Right atrium auricular region (tissue), 2 donors: ENCODE measurements around the gene DGKG. TPM values are rescaled to one million over a fixed set of nuclear protein-coding genes. Genes with fewer than 3 reads are reported as not detected.

Experiments
- DNase-seq: peaks from one replicate; pipeline ENCODE4 v3.0.0-alpha.2; 2019; ENCODE audit warnings: low spot score
- H3K27ac ChIP-seq, 2 donors: fragments of 200-600 bp; sonication (generic); 1 replicate in 1 of 2; 2 replicates in 1 of 2; pipeline ENCODE4 v1.5.1; 2016 to 2019
- H3K27me3 ChIP-seq, 2 donors: fragments of 200-600 bp; sonication (generic); one replicate each; pipeline versions ENCODE4 v1.5.1 to v1.6.0; 2017 to 2019
- H3K36me3 ChIP-seq: fragments of 200-600 bp; sonication (generic); one replicate; pipeline ENCODE4 v1.5.1; 2016
- H3K4me1 ChIP-seq, 2 donors: fragments of 200-600 bp; sonication (generic); one replicate each; pipeline versions ENCODE4 v1.5.1 to v1.6.0; 2017 to 2019
- H3K4me3 ChIP-seq, 2 donors: fragments of 200-600 bp; sonication (generic); 1 replicate in 1 of 2; 2 replicates in 1 of 2; pipeline ENCODE4 v1.5.1; 2017 to 2019; ENCODE audit warnings: mild to moderate bottlenecking in 1 of 2, moderate library complexity in 1 of 2
- H3K9me3 ChIP-seq, 2 donors: fragments of 200-600 bp; sonication (generic); one replicate each; pipeline ENCODE4 v1.5.1; 2019
- total RNA-seq, 2 donors: library from RNA; depleted of rRNA; stranded (reverse); fragments of >200 nt; gene quantifications; one replicate each; pipeline ENCODE4 v1.1.0, GENCODE V29; 2016
- TF ChIP-seq, protein P1 (sequence below), 2 donors: fragments of 200-600 bp; sonication (generic); IDR thresholded peaks; one replicate each; pipeline ENCODE4 v1.5.1; 2019; ENCODE audit warnings: antibody characterized with exemption in 2 of 2

The DGKG gene
- total RNA-seq, result 10 to 100 TPM; 25.1 to 27.4 TPM

DNA sequence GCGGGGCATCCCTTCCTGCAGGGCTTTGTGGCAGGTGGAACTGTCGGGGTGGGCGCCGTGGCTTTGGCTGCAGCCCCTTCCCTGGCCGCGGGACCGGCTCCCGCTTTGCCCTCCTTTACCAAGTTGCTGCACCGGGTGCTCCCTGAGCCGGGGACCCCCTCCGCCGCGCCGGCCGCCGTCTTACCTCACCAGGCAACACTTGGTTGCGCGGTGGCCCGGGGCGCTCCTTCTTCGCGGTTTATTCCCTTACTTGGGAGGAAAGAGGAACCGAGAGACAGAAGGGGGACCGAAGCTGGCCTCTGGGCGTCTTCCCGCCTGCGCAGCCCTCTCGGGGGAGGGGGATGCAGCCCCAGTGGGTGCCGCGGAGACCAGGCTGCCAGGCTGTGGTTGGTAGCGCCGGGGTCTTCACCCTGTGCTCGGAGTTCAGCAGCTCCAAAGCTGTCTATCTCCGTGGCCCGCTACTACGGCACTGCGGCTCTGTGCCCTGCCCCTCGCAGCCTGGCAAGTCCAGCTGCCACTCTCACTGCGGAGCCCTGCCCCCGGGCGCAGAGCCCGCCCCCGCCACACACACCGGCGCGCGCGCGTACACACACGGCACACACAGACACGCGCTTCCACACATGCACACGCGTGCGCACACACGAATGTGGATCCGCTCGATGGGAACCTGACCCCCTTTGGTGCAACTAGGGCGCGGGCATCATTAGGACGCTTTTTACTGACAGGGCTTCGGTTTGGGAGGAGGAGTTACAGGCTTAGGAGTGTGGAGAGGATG is at the start of gene DGKG:
Gene DGKG, minus strand, starts transcription at position 473 of the 775 bp plus-strand sequence. CDS start 41,775 bp downstream, outside the sequence.
- TF ChIP-seq, protein P1, sequence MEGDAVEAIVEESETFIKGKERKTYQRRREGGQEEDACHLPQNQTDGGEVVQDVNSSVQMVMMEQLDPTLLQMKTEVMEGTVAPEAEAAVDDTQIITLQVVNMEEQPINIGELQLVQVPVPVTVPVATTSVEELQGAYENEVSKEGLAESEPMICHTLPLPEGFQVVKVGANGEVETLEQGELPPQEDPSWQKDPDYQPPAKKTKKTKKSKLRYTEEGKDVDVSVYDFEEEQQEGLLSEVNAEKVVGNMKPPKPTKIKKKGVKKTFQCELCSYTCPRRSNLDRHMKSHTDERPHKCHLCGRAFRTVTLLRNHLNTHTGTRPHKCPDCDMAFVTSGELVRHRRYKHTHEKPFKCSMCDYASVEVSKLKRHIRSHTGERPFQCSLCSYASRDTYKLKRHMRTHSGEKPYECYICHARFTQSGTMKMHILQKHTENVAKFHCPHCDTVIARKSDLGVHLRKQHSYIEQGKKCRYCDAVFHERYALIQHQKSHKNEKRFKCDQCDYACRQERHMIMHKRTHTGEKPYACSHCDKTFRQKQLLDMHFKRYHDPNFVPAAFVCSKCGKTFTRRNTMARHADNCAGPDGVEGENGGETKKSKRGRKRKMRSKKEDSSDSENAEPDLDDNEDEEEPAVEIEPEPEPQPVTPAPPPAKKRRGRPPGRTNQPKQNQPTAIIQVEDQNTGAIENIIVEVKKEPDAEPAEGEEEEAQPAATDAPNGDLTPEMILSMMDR (IDR thresholded peaks at IDR 0.05), result no peak
- H3K27me3 ChIP-seq, result no peaks in the 10 kb centered on the region
- DNase-seq, result peak; percentile 58
- peak within 1 kb of the TSS; percentile 64 to 86 for H3K27ac ChIP-seq
- peak within 1 kb of the TSS; percentile 62 to 77 for H3K4me3 ChIP-seq
- H3K4me1 ChIP-seq, result peaks cover 0 to 46% of the 10 kb centered on the region in 2 donors
- no peaks in the 10 kb centered on the region for H3K9me3 ChIP-seq
- no peaks in the 10 kb centered on the region for H3K36me3 ChIP-seq

DNA sequence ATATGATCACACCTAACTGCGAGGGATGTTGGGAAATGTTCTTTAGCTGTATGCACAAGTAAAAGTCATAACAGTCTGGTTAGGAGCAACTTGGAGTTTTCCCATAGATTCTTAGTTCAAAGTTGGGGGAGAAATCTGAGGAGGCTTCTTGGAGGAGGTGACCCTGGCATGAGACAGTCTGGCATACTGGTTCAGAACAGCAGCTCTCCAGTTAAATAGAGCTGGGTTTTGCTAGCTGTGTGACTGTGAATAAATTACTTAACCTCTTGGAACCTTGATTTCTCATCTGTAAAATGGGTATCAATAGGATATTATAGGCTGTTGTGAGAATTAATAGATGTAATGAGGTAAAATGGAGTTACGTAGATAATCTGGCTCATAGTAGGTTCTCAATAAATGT is 49.1 kb upstream of the DGKG start:
- Histone ChIP-seq H3K4me1 (peaks cover 0 to 33% of the 10 kb centered on the region in 2 donors), H3K36me3 (no peaks in the 10 kb centered on the region), H3K27ac (no peak overlapping the region), H3K27me3 (no peaks in the 10 kb centered on the region), H3K4me3 (no peak overlapping the region), H3K9me3 (no peaks in the 10 kb centered on the region)
- TF ChIP-seq, protein P1 (IDR thresholded peaks at IDR 0.05), result no peak
- no peak for DNase-seq

DNA sequence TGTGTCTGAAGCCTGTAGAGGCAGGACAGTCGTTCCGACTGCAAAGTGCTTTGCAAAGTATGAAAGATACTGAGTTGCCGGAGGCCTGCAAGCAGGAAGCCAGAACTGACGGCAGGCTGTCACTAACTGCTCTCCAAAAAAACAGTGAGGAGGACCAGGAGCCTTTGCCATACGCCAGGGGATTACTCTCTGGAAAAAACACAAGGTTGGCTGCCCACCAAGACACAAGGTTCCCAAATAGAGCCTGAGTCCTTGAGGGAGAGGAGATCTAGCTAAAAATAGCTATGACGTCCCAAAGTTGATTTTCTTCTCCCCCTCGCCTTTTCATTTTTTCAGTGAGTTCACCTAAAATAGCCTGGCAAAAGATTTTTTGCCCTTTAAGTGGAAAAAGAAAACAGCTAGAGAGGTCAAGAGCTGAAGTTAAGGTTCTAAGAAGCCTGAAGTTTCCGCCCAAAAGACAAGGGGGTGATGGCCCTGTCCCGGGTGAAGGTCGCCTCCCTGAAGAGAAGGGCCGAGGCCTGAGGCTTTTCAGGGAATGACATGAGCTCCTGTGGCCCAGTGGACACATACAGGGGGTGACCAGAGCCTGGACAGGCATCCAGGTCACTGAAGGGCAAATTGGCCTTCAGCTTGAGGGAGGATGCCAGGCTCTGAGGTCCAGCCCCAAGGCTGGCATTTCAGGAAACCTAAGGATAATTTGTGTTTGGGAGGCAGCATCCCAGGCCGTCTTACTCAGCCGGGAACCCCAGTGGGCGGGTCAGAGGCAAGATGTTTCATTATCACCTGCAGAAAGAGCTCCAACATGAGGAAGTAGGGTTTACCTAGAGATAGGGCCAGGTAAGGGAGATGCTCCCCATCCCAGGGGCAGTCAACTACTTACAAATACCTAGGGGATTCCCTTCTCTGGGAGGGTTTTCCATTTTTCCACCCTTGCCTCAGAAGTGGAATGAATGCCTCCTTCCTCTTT is 44.9 kb upstream of the DGKG start:
- H3K4me1 ChIP-seq, result peaks cover 0 to 22% of the 10 kb centered on the region in 2 donors
- no peaks in the 10 kb centered on the region for H3K36me3 ChIP-seq
- no peak for DNase-seq
- H3K27ac ChIP-seq, result peak overlapping the region; percentile 83 to 89
- H3K9me3 ChIP-seq, result no peaks in the 10 kb centered on the region
- TF ChIP-seq, protein P1 (IDR thresholded peaks at IDR 0.05), result no peak
- H3K4me3 ChIP-seq, result no peak overlapping the region
- H3K27me3 ChIP-seq, result no peaks in the 10 kb centered on the region

DNA sequence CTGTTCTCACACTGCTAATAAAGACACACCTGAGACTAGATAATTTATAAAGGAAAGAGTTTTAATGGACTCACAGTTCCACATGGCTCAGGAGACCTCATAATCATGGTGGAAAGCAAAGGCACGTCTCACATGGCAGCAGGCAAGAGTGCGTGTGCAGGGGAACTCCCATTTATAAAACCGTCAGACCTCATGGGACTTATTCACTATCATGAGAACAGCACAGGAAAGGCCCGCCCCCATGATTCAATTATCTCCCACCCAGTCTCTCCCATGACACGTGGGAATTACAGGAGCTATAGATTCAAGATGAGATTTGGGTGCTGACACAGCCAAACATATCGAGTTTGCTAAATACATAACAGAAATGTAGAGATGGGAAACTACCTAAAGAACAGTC is 39.5 kb upstream of the DGKG start:
- DNase-seq, result no peak
- Histone ChIP-seq H3K27me3 (no peaks in the 10 kb centered on the region), H3K36me3 (no peaks in the 10 kb centered on the region), H3K27ac (no peak overlapping the region), H3K4me1 (peaks cover 0 to 14% of the 10 kb centered on the region in 2 donors), H3K9me3 (no peaks in the 10 kb centered on the region), H3K4me3 (no peak overlapping the region)
- TF ChIP-seq, protein P1 (IDR thresholded peaks at IDR 0.05), result no peak

DNA sequence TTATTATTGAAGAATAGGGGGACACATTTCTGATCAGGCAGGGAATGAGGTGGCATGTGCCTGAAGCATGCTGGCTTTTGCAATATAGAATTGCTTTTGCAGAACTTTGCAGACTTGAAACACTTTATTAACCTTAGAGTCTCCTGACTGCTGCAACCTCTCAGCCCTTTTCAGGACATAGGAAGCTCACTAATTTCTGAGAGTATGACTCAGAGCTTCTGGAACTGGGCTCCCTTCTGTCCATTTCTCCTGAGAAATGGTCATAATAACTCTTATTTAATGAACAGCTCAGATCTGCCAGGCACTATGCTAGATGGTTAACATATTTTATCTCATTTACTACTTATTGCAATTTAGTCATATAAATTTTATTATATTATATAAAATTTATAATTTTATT is 38.6 kb upstream of the DGKG start:
- TF ChIP-seq, protein P1 (IDR thresholded peaks at IDR 0.05), result no peak
- Histone ChIP-seq H3K27ac (no peak overlapping the region), H3K4me3 (no peak overlapping the region), H3K36me3 (no peaks in the 10 kb centered on the region), H3K4me1 (peaks cover 0 to 6% of the 10 kb centered on the region in 2 donors), H3K9me3 (no peaks in the 10 kb centered on the region), H3K27me3 (no peaks in the 10 kb centered on the region)
- no peak for DNase-seq
